ENCODE results near the gene PEMT.
"Not testable (repeated sequence)": the region's sequence is repeated elsewhere in the genome, so short reads cannot be mapped to it uniquely, and the experiment has no call there.

PEMT gene

GRCh38 chr17:17492571-17492970, 98.9 kb downstream of the PEMT start:
- H3K4me3 ChIP-seq (ENCODE audit: insufficient read length, low read depth): no peak overlapping the region
- peaks cover 15% of the 10 kb centered on the region for H3K27me3 ChIP-seq (ENCODE audit: insufficient read depth, insufficient read length)
- TF ChIP-seq SUZ12 (IDR thresholded peaks at IDR 0.05; ENCODE audit: extremely low read depth, insufficient read depth, insufficient read length) (no peak), ZNF274 (IDR thresholded peaks at IDR 0.05; ENCODE audit: low read depth, low read length) (no peak), YY1 (IDR thresholded peaks at IDR 0.05; ENCODE audit: insufficient read depth, insufficient read length) (no peak)
- H3K4me1 ChIP-seq (ENCODE audit: insufficient read depth, insufficient read length): peaks cover 11% of the 10 kb centered on the region
- H3K36me3 ChIP-seq (ENCODE audit: insufficient read depth, insufficient read length, low read length): peaks cover 46% of the 10 kb centered on the region
- no peaks in the 10 kb centered on the region for H3K9me3 ChIP-seq (ENCODE audit: insufficient read depth, low read length)
- H3K9ac ChIP-seq (ENCODE audit: insufficient read length, low read depth): no peak overlapping the region
- no peak for DNase-seq (ENCODE audit: low read depth, low spot score)

GRCh38 chr17:17492085-17492484, 99.4 kb downstream of the PEMT start:
- H3K4me1 ChIP-seq (ENCODE audit: insufficient read depth, insufficient read length): peaks cover 8% of the 10 kb centered on the region
- H3K36me3 ChIP-seq (ENCODE audit: insufficient read depth, insufficient read length, low read length): peaks cover 48% of the 10 kb centered on the region
- no peak overlapping the region for H3K9ac ChIP-seq (ENCODE audit: insufficient read length, low read depth)
- TF ChIP-seq ZNF274 (IDR thresholded peaks at IDR 0.05; ENCODE audit: low read depth, low read length) (no peak), YY1 (IDR thresholded peaks at IDR 0.05; ENCODE audit: insufficient read depth, insufficient read length) (no peak), SUZ12 (IDR thresholded peaks at IDR 0.05; ENCODE audit: extremely low read depth, insufficient read depth, insufficient read length) (no peak)
- peaks cover 12% of the 10 kb centered on the region for H3K27me3 ChIP-seq (ENCODE audit: insufficient read depth, insufficient read length)
- DNase-seq (ENCODE audit: low read depth, low spot score): no peak
- H3K4me3 ChIP-seq (ENCODE audit: insufficient read length, low read depth): no peak overlapping the region
- no peaks in the 10 kb centered on the region for H3K9me3 ChIP-seq (ENCODE audit: insufficient read depth, low read length)

GRCh38 chr17:17491546-17491988, 99.9 kb downstream of the PEMT start:
- Histone ChIP-seq H3K4me3 (ENCODE audit: insufficient read length, low read depth) (no peak overlapping the region), H3K9ac (ENCODE audit: insufficient read length, low read depth) (no peak overlapping the region), H3K4me1 (ENCODE audit: insufficient read depth, insufficient read length) (peaks cover 8% of the 10 kb centered on the region), H3K27me3 (ENCODE audit: insufficient read depth, insufficient read length) (peaks cover 12% of the 10 kb centered on the region), H3K36me3 (ENCODE audit: insufficient read depth, insufficient read length, low read length) (peaks cover 49% of the 10 kb centered on the region), H3K9me3 (ENCODE audit: insufficient read depth, low read length) (no peaks in the 10 kb centered on the region)
- no peak for TF ChIP-seq YY1 (IDR thresholded peaks at IDR 0.05; ENCODE audit: insufficient read depth, insufficient read length)
- no peak for TF ChIP-seq SUZ12 (IDR thresholded peaks at IDR 0.05; ENCODE audit: extremely low read depth, insufficient read depth, insufficient read length)
- TF ChIP-seq ZNF274 (IDR thresholded peaks at IDR 0.05; ENCODE audit: low read depth, low read length): no peak
- DNase-seq (ENCODE audit: low read depth, low spot score): no peak

DNA sequence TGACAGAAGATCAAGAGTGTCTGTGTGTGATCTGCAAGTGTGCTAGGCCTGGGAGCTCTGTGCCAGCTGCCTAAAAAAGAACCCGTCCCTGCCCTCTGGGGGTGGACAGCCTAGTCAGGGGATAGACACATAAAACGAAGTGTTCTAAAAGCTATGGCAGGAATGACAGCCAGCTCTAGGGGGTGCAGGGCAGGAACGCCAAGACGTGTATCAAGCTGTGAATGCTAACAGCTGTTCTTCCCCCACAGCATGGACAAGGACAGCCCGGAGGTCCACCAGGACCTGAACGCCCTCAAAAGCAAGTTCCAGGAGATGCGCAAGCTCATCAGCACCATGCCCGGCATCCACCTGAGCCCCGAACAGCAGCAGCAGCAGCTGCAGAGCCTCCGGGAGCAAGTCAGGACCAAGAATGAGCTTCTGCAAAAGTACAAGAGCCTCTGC, 100.5 kb downstream of the PEMT start:
- TF ChIP-seq ZNF274 (IDR thresholded peaks at IDR 0.05; ENCODE audit: low read depth, low read length): no peak
- no peak for TF ChIP-seq SUZ12 (IDR thresholded peaks at IDR 0.05; ENCODE audit: extremely low read depth, insufficient read depth, insufficient read length)
- TF ChIP-seq YY1 (IDR thresholded peaks at IDR 0.05; ENCODE audit: insufficient read depth, insufficient read length): no peak
- H3K36me3 ChIP-seq (ENCODE audit: insufficient read depth, insufficient read length, low read length): peaks cover 52% of the 10 kb centered on the region
- no peak overlapping the region for H3K9ac ChIP-seq (ENCODE audit: insufficient read length, low read depth)
- no peak for DNase-seq (ENCODE audit: low read depth, low spot score)
- peaks cover 8% of the 10 kb centered on the region for H3K4me1 ChIP-seq (ENCODE audit: insufficient read depth, insufficient read length)
- no peak overlapping the region for H3K4me3 ChIP-seq (ENCODE audit: insufficient read length, low read depth)
- no peaks in the 10 kb centered on the region for H3K9me3 ChIP-seq (ENCODE audit: insufficient read depth, low read length)
- H3K27me3 ChIP-seq (ENCODE audit: insufficient read depth, insufficient read length): peaks cover 11% of the 10 kb centered on the region

DNA sequence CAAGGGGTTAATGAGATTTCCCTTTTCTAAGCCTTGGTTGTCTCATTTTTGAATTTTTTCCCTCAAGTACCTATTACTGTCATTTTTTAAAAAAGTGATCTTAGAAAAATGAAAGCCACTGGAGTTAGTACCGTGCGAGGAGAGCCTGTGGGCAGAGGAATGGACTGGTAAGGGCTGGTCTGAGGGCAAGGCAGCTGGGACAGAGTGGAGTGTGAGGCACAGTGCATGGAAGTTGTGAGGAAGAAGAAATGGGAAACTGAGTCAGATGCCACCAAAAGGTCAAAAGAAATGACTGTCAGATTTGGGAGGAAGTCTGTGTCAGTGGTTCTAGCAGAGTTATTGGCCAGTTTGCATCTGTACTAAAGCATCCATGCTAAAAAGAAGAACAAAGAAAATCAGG, 103.5 kb downstream of the PEMT start:
- no peak for DNase-seq (ENCODE audit: low read depth, low spot score)
- no peak overlapping the region for H3K9ac ChIP-seq (ENCODE audit: insufficient read length, low read depth)
- no peaks in the 10 kb centered on the region for H3K27me3 ChIP-seq (ENCODE audit: insufficient read depth, insufficient read length)
- peaks cover 71% of the 10 kb centered on the region for H3K36me3 ChIP-seq (ENCODE audit: insufficient read depth, insufficient read length, low read length)
- TF ChIP-seq ZNF274 (IDR thresholded peaks at IDR 0.05; ENCODE audit: low read depth, low read length) (no peak), SUZ12 (IDR thresholded peaks at IDR 0.05; ENCODE audit: extremely low read depth, insufficient read depth, insufficient read length) (no peak), YY1 (IDR thresholded peaks at IDR 0.05; ENCODE audit: insufficient read depth, insufficient read length) (no peak)
- H3K4me1 ChIP-seq (ENCODE audit: insufficient read depth, insufficient read length): peaks cover 5% of the 10 kb centered on the region
- peaks cover 7% of the 10 kb centered on the region; the same call in 1 of the 2 replicates for H3K9me3 ChIP-seq (ENCODE audit: insufficient read depth, low read length)
- no peak overlapping the region for H3K4me3 ChIP-seq (ENCODE audit: insufficient read length, low read depth)

DNA sequence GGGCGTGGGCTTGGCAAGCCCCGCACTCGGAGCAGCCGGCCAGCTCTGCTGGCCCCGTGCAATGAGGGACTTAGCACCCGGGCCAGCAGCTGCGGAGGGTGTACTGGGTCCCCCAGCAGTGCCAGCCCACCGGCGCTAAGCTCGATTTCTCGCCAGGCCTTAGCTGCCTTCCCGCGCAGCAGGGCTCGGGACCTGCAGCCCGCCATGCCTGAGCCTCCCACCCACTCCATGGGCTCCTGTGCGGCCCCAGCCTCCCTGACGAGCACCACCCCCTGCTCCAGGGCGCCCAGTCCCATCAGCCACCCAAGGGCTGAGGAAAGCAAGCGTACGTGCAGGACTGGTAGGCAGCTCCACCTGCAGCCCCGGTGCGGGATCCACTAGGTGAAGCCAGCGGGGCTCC, 105.1 kb downstream of the PEMT start:
- H3K36me3 ChIP-seq (ENCODE audit: insufficient read depth, insufficient read length, low read length): peaks cover 56% of the 10 kb centered on the region
- not testable (repeated sequence) for H3K27me3 ChIP-seq (ENCODE audit: insufficient read depth, insufficient read length); H3K4me1 ChIP-seq (ENCODE audit: insufficient read depth, insufficient read length)

DNA sequence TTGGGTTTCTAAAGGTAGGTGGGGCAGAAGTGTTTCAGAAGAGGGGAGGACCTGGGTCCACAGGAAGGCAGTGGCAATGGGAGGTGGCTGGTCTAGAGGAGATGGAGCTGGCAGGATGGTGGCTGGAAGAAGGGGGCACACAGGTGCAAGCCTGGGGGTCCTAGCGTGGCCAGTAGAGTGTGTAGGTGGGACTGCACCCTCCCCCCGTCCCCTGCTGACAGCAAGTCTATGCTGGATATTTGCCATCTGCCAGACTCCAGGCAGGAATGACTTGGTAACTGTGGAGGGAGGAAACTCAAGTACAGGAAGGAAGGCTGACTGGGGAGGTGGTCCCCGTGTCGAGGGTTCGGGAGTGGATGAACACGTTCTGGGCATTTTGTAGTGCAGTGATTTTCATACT, 106.1 kb downstream of the PEMT start:
- TF ChIP-seq ZNF274 (IDR thresholded peaks at IDR 0.05; ENCODE audit: low read depth, low read length) (no peak), YY1 (IDR thresholded peaks at IDR 0.05; ENCODE audit: insufficient read depth, insufficient read length) (no peak), SUZ12 (IDR thresholded peaks at IDR 0.05; ENCODE audit: extremely low read depth, insufficient read depth, insufficient read length) (no peak)
- no peak for DNase-seq (ENCODE audit: low read depth, low spot score)
- Histone ChIP-seq H3K4me1 (ENCODE audit: insufficient read depth, insufficient read length) (peaks cover 3% of the 10 kb centered on the region), H3K4me3 (ENCODE audit: insufficient read length, low read depth) (no peak overlapping the region), H3K9me3 (ENCODE audit: insufficient read depth, low read length) (peaks cover 7% of the 10 kb centered on the region; the same call in 1 of the 2 replicates), H3K9ac (ENCODE audit: insufficient read length, low read depth) (no peak overlapping the region), H3K27me3 (ENCODE audit: insufficient read depth, insufficient read length) (no peaks in the 10 kb centered on the region), H3K36me3 (ENCODE audit: insufficient read depth, insufficient read length, low read length) (peaks cover 56% of the 10 kb centered on the region)

More for the DNA sequence above, 105.1 kb downstream of the PEMT start:
- H3K9me3 ChIP-seq (ENCODE audit: insufficient read depth, low read length); DNase-seq (ENCODE audit: low read depth, low spot score); H3K9ac ChIP-seq (ENCODE audit: insufficient read length, low read depth); H3K4me3 ChIP-seq (ENCODE audit: insufficient read length, low read depth): not testable (repeated sequence)
